GM10847 (cell line): ENCODE measurements around the gene TIAM2.

Experiments
- POLR2A ChIP-seq: IDR thresholded peaks from 2 replicates; pipeline ENCODE4 v1.6.1; 2011; ENCODE audit not compliant: insufficient read length; ENCODE audit errors: extremely low read depth

Gene TIAM2

DNA sequence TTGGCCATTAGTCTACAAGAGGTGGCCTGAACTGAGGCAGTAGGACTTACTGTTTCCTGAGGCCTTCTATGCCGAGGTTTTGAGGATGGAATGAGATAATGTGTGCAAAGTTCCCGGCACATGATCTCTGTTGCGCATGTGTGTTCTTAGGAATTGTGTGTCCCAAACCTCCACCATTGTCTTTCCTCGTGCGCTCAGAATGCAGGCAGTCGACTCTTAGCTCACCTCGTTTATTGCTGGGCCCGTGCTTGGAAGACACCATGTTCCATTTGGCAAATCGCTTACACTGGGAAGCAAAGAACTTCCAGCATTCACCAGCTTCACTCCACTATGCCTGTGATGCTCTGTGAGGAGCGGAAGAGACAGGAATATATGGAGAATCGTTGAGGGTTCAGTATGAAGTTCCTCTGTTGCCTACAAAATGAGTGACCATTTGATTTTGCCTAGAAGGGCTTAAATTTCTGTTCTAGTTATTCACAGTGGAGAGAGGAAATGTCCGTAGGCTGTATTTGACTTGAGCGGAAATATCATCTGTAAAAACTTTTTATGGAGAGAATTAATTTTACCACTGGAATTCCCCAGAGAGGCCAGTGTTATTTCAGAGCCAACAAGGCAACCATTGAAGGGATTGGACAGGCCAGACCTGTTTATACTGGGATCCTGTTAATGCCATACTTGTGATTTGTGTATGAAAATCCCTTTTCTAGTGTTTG, 193.0 kb downstream of the TIAM2 start:
- TF ChIP-seq POLR2A = no peak

DNA sequence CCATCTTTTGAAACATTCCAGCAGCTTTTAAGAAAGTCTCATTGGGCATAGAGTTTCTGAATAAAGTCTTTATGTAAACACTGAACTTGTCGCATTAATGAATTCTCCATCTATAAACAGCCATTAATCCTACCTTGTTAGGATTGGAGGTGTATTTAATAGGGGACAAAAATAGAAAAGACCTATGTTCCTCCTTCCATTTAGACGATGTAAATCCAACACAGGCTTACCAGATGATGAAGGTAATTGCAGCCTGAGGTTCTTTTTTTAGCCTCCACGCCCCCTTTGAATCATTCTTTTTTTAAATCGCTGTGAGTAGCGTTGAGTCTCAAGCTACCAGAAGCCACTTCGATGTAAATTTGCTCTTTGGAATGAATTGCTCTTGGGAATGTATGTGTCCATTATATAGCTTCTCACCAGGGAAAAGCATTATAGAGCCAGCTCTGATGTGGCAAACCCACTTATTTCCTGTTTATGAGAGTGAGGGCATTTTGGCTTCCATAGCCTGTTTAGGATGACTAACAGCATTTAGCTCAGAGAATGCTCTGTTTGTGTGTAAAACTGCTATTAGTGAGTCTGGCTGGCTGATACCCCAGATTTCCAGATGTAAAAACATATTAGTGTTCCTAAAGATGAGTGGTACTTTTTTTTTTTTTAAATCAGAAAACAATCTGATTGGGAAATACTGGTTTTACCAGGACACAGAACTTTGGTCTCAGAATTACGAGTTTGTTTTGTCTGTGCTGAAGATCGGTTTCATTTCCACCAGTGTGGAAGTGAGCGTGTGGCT, 193.8 kb downstream of the TIAM2 start:
- TF ChIP-seq POLR2A = no peak

DNA sequence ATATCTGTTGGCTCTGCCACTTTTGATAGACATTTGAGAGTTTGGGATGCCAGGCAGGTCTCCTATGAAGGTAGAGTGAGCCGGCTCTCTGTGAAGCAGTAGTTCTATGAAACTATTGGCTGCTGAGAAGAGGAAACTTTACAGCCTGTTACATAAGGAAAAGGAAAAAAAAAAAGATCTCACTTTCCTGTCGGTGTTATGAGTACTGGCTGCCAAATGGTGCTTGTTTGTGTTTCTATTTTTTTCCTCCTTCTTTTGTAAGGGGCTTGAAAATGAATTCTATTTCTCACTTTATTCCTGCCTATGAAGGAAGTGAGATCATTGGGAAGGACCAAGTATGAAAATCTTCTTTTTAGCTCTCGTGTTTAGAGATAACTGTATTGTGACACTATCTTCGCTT, 195.6 kb downstream of the TIAM2 start:
- no peak for TF ChIP-seq POLR2A

DNA sequence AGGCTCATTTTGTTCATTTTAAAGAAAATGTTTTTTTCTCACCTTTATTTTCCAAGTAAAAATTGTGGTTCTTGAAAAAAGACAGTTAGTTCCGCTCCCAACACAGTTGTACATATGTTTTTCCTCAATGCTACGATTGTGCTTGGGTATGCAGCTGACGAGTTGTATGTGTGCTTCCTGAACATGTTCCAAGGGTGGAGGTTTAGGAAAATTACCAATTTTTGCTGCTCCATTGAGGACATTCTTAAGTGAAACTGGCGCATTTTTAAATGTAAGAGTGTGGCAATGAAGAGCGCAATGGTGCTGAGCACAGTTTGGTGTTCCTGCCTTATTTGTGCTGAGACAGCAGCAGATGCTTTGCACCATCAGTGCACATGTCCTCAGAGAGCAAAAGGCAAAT, 198.4 kb downstream of the TIAM2 start:
- no peak for TF ChIP-seq POLR2A

DNA sequence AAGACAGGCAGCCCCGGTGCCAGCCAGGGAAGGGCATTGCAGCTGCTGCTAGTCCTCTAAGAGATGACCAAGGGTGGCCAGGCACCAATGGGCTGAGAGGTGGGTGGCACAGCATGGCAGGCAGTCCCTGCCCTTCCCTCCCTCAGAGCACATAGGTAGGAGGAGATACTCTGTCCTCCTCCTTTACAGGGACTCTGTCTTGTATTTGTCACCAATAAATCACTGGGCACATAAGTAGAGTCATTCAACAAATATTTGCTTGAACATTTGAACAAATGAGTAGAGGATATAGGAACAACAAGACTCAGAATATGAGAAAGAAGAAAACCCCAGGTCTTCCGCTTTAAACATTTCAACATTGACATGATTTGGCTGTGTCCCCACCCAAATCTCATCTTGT, 199.3 kb downstream of the TIAM2 start:
- no peak for TF ChIP-seq POLR2A

DNA sequence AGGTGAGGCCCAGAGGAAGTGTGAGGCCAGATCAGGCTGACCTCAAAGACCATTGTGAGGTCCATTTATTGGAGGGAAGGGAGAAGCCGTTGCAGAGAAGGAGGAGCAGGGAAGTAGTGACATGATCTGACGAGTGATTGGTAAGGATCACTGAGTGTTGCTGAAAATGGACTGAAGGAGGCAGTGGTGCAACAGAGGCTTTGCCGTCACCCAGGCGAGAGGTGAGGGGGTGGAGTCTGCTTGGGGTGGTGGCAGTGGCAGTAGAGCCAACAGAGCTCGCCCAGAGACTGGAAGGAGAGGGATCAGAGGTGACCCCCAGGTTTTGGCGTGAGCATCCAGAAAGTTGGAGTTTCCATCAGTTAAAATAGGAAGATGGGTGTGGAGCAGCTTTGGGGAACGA, 200.8 kb downstream of the TIAM2 start:
- no peak for TF ChIP-seq POLR2A

DNA sequence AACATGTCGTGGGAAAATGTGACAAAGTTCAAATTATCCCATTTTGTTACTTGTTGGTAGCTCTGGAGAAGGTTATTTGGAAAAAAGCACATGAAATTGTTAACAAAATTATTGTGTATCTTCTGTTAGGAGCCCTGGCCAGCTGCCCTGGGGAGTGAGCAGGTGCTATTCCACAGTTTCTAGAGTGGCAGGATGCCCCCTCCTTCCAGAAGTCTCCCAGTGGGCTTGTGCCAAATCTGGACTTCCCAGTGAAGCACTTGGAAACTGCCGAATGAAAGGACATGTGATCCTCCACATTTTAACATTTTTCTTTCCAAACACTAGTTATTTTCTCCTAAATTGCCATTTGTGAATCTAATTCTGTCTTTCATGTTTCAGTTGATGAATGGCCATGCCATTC, 201.8 kb downstream of the TIAM2 start:
- no peak for TF ChIP-seq POLR2A

DNA sequence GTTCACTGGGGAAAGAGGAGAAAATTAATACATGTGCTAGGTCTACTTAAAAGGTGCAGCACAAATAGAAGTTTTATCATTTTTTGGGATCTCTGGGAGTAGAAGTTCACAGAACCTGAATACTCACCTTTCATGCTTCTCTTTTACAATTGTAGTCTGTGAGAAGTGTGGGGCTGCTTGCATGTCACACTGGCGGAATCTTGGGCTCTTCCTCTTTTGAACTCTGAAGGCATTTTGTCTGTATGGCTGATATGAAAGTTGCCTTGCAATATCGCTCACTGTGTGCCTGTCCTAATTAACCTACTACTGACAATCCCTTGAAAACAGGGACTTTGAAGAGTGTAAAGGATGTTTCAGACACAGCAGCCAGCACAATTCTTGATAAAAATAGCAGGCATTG, 202.8 kb downstream of the TIAM2 start:
- TF ChIP-seq POLR2A = no peak

DNA sequence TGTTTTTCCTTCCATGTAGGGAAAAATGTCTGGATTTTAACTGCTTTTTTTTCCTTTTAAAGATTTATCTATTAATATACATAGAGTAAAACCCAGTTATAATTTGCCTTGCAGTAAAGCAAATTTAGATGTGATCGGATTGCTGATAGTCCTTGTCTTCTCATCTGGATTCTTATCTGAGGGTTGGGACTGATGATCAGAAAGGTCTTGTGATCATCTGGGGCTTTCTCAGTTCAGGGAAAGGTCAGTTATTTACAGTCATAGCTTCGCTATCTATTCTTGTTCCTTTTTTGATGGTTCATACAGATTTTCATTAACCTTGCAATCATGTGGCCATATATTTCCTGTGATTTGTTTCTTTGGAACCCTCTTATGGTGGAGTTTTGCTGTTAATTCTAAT, 204.9 kb downstream of the TIAM2 start:
- TF ChIP-seq POLR2A = no peak

DNA sequence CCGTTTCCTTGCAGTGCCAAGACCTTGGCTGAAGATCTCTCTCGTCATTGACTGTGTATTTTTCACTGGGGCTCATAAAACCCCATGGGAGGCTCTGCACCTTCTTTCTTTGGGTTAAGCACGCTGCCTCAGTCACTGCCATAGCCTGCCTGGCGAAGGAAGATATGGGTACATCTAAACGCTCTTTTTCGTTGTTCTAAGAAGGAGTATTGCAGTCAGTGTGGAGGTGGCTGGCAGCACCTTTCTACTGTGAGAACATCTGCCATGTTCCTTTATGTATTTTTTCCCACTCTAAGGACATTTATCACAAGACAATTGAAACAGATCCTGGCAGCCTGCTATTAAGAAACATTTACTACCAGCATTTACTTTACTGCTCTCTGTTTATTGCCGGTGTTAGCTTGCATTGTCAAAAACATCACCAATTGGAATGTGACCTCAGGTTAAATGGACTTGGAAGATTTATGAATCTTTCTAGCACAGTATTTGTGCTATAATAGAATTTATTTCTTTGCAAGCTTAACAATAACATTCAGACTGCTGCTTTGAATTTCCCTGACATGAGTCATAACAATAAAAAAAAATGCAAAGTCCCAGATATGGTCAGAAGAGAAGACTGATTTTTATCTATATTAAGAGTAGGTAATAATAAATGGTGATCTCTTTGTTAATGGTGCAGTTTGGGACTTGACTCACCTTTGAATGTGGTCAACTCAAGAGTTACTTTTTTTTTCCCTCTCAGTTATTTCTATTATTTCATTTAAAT, 206.5 kb downstream of the TIAM2 start:
- no peak for TF ChIP-seq POLR2A

DNA sequence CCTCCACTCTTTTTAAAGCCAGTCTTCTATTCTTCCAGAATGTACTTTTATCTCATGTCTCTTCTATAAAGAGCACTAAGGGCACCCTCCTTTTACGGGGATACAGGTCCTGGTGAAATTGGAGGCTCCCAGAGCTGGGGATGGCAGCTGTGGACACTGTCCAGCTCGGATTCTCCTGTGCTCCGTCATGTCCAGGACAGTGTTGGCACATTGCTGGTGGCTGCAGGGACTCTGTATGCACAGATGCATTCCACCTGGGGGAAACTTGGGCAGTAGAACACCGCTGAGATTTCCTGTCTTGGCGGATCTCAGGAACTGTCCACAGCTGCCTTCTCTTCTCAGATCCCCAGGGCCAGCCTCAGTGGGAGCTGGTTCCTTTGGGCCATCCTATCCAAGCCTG, 212.1 kb downstream of the TIAM2 start:
- no peak for TF ChIP-seq POLR2A

DNA sequence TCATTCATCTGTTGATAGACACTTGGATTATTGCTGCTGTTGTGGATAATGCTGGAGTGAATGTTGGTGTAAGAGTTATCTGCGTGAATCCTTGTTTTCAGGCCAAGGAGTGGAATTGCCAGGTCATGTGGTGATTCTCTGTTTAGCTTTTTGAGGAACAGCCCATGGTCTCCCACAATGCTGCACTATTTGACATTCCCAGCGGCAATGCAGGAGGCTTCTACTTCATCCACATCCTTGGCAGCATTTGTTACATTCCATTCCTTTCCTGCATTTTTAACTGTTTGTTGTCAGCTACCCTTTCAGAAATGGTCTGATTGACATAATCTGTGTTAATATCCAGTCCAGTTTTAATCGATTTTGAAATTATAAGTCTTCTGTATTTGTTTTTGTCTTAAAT, 217.0 kb downstream of the TIAM2 start:
- no peak for TF ChIP-seq POLR2A

DNA sequence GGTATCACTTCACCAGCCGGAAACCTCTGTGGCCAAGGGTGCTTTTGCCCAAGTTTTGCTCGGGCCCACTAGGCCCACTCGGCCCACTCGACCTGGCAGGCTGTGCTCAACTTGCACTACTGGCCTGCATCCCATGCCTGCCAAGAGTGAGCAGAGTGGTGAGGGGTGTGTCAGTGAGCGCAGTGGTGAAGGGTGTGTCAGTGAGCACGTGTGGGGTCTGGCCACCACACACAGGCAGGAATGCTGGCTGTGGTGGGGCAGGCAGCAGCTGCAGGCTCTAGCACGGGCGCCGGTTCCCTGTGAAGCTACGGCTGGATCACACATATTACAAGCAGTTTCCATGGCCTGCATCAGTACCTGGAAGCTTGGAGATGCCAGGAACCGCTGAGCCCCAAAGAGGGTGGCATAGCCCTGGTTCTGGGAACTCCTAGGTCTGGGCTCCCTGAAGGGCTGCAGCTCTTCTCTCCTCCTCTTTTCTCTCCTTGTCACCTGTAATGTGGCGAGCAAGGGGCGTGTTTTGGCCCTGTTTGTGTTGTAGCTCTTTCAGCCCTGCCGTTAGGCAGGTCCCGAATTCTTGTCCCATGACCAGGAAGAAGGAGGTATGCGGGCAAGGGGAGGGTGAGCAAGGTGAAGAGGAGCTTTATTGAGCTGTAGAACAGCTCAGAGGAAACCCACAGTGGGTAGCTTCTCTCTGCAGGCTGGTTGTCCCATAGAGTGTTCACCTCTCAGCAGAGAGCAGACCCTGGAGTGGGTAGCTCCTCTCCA, 217.7 kb downstream of the TIAM2 start:
- no peak for TF ChIP-seq POLR2A

DNA sequence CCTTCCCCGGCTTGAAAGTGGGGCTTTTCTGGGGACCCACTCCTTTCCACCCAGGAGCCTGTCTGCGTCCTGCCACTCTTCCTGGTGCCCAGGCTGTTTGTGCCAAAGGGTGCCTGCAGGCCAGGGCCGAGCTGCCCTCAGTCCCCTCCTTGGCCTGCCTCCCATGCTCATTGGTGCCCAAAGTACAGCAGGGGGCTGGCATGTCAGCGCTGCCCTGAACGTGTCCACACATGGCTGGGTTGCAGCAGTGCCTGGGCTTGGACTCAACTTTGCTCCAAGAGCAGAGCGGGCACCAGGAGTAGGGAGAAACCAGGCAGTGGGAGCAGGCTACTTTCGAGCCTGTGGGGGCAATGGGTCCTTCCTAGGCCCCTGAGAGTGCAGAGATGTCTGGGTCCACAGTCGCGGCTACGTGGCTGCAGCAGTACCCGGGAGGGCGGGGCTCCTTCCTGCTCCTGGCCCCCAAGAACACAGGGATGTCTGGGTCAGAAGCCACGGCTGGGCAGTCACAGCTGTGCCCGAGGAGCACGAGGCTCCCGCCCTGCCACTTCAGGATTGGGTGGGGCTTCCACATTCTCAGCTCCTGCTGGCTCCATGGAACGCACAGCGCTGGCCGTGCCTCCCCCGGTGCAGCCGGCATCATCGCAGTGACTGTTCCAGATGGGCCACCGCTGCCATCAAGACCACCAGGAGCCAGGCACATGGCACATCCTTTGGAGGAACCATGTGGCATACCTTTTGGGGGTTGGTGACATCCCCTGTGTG, 218.7 kb downstream of the TIAM2 start:
- no peak for TF ChIP-seq POLR2A
